ENCODE results near the gene VWA7.

Gene VWA7

DNA sequence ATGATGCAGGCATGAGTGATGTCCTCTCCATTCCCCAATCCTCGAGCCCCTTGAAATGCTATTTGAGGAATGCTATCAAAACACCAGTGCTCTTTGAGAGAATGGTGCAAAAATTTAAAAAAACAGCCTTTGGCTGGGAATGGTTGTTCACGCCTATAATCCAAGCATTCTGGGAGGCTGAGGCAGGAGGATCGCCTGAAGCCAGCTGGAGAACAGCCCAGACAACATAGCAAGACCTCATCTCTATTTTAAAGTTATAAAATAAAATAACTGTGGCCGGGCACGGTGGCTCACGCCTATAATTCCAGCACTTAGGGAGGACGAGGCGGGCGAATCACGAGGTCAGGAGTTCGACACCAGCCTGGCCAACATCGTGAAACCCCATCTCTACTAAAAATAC is 22.7 kb upstream of the VWA7 start:
- DNase-seq (ENCODE audit: extremely low read depth, insufficient read length): no peak
- Histone ChIP-seq H3K36me3 (ENCODE audit: control insufficient read depth, insufficient read depth, low read length) (peaks cover 1% of the 10 kb centered on the region), H3K4me3 (replicated peaks; ENCODE audit: low read depth, low read length) (no peak overlapping the region), H3K27me3 (replicated peaks; ENCODE audit: control insufficient read depth, insufficient read depth, low read length) (no peaks in the 10 kb centered on the region)
- TF ChIP-seq CTCF (IDR thresholded peaks at IDR 0.05; ENCODE audit: insufficient read depth, low read length, poor library complexity, severe bottlenecking): no peak

- Histone ChIP-seq H3K4me3 (replicated peaks; ENCODE audit: low read depth, low read length) (no peak overlapping the region), H3K36me3 (ENCODE audit: control insufficient read depth, insufficient read depth, low read length) (no peaks in the 10 kb centered on the region; the same call in none of the 2 replicates), H3K27me3 (replicated peaks; ENCODE audit: control insufficient read depth, insufficient read depth, low read length) (no peaks in the 10 kb centered on the region)
- TF ChIP-seq CTCF (IDR thresholded peaks at IDR 0.05; ENCODE audit: insufficient read depth, low read length, poor library complexity, severe bottlenecking): no peak
- DNase-seq (ENCODE audit: extremely low read depth, insufficient read length): no peak
These were observed 20.5 kb upstream of the VWA7 start for GRCh38 chr6:31797588-31797987.

DNA sequence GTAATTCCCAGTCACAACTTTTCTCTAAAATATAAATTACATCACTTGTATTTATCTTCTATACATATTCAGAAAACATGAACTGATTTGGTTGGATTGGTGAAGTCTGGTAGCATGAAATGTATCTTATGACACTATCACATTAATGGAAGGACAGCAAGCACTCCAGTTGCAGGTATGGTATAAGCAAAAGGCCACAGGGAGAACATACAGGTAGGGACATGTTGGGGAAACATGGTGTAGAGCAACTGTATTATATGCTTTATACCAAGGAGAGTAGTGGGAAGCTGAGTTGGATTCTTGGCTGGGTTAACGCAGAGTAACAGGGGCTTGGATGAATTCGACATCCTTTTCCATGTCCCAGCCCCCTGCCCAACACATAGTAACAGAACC is 19.9 kb upstream of the VWA7 start:
- Histone ChIP-seq H3K36me3 (ENCODE audit: control insufficient read depth, insufficient read depth, low read length) (peaks cover 4% of the 10 kb centered on the region), H3K27me3 (replicated peaks; ENCODE audit: control insufficient read depth, insufficient read depth, low read length) (no peaks in the 10 kb centered on the region), H3K4me3 (replicated peaks; ENCODE audit: low read depth, low read length) (no peak overlapping the region)
- no peak for DNase-seq (ENCODE audit: extremely low read depth, insufficient read length)
- TF ChIP-seq CTCF (IDR thresholded peaks at IDR 0.05; ENCODE audit: insufficient read depth, low read length, poor library complexity, severe bottlenecking): no peak

- peak; percentile 83 for TF ChIP-seq CTCF (IDR thresholded peaks at IDR 0.05; ENCODE audit: insufficient read depth, low read length, poor library complexity, severe bottlenecking)
- peak; percentile 92 for DNase-seq (ENCODE audit: extremely low read depth, insufficient read length)
- H3K36me3 ChIP-seq (ENCODE audit: control insufficient read depth, insufficient read depth, low read length): peaks cover 4% of the 10 kb centered on the region
- no peaks in the 10 kb centered on the region for H3K27me3 ChIP-seq (replicated peaks; ENCODE audit: control insufficient read depth, insufficient read depth, low read length)
- peak within 1 kb of the TSS; percentile 92 for H3K4me3 ChIP-seq (replicated peaks; ENCODE audit: low read depth, low read length)
These were observed 18.6 kb upstream of the VWA7 start, which contains the start of gene VARS1 for GRCh38 chr6:31795616-31796298. VARS1 (minus strand) TSS chr6:31795752; CDS start chr6:31795217, 535 bp downstream.

DNA sequence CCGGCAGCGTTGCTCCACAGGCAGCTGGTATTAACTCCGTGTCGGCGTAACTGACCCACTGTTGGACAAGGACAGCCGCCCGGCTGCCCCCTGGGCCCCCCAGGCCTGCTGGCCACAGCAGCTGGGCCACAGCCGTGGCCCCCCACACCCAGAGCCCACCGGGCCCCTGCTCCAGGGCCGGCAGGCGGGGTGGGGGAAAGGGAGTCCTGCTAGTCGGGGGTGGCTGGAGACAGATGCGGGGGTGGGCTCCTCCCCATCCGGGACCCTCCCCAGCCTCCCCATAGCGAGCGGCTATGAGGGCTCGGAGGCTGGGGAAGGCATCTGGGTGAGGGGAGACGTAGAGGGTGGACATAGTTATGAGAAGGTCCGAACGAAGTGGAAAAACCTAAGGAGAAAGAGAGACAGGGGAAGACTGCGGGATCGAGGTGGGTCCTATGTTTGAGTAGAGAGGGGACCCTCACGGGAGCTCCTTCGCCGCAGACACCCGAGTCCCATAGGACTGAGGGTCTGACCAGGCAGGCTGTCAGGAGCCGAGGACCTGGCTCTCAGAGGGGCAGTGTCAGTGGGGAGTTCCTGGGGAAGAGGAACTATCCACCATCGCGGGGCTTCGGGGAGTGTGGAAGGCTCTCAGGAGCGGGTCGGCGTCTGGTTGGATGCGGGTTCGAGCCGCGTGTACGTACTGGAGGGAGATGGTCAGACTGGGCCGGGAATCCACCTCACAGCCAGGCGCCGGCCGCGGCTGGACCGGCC is 17.9 kb upstream of the VWA7 start:
- no peak for TF ChIP-seq CTCF (IDR thresholded peaks at IDR 0.05; ENCODE audit: insufficient read depth, low read length, poor library complexity, severe bottlenecking)
- peak overlapping the region; percentile 92 for H3K4me3 ChIP-seq (replicated peaks; ENCODE audit: low read depth, low read length)
- no peak for DNase-seq (ENCODE audit: extremely low read depth, insufficient read length)
- H3K27me3 ChIP-seq (replicated peaks; ENCODE audit: control insufficient read depth, insufficient read depth, low read length): no peaks in the 10 kb centered on the region
- peaks cover 4% of the 10 kb centered on the region for H3K36me3 ChIP-seq (ENCODE audit: control insufficient read depth, insufficient read depth, low read length)
